Esophagus muscularis mucosa (tissue), 3 donors: Measurements from ENCODE around the gene BCL2L11.

ENCODE experiments used
- CTCF ChIP-seq, 3 experiments: fragments of 200-600 bp in 2 of 3; fragments of 450-650 bp in 1 of 3; sonication (generic) in 2 of 3; IDR thresholded peaks; one replicate each; pipeline ENCODE4 v1.5.1; 2017 to 2019; ENCODE audit warnings: antibody characterized with exemption in 3 of 3, mild to moderate bottlenecking in 2 of 3, moderate library complexity in 1 of 3
- POLR2A ChIP-seq: fragments of 450-650 bp; IDR thresholded peaks from one replicate; pipeline ENCODE4 v1.6.1; 2017; ENCODE audit warnings: antibody characterized with exemption, moderate library complexity, mild to moderate bottlenecking, low read depth
- POLR2AphosphoS5 ChIP-seq, 2 donors: sonication (generic); formaldehyde crosslinking; IDR thresholded peaks; one replicate each; pipeline ENCODE4 v1.6.1; 2017; ENCODE audit warnings: antibody characterized with exemption in 2 of 2

- TF ChIP-seq CTCF (IDR thresholded peaks at IDR 0.05) (no peak), POLR2A (no peak), POLR2AphosphoS5 (IDR thresholded peaks at IDR 0.05) (no peak)
Observed at GRCh38 chr2:111113838-111114237, 6.9 kb upstream of the BCL2L11 start.
